ENCODE results near the gene ITPKB.

The ITPKB gene

DNA sequence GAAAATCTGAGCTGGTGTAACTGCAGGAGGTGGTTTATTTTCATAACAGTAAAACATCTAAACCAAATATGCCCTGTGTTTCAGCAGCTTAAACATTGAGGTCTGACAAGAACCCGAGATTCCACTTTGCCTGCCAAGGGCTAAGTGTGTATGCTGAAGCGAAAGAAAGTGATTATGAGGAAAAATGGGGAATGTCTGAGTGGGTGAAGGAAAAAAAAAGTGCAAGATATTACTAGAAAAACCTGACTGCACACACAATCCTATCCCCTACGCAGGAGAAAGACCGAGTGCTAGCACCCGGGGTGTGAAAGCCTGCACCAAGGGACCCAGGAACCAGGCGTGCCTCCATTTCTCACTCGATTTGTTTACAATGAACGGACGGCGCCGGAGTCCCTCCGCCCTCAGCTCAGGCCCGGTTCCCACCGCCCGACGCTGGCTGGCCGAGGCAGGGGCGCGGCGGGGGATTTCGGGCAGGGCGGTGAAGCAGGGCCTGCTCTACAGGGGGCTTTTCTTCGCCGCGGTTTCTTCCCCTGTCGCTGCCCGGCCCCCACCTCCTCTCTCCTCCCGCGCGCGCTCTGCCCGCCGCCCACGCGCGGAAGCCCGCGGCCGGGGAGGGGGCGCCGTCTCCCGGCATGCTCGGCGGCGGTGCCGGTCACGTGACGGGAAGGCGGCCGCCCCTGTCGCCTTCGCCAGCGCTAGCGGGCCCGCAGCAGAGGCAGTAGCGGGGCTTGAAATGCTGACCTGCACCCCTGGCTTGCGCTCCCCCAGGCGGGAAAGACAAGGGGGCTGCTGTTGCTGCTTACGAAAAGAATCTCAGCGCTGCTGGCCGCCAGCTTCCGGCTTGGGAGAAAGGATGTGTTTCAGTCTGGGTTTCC lies 35.9 kb downstream of the ITPKB start:
- peak; percentile 72 for DNase-seq

DNA sequence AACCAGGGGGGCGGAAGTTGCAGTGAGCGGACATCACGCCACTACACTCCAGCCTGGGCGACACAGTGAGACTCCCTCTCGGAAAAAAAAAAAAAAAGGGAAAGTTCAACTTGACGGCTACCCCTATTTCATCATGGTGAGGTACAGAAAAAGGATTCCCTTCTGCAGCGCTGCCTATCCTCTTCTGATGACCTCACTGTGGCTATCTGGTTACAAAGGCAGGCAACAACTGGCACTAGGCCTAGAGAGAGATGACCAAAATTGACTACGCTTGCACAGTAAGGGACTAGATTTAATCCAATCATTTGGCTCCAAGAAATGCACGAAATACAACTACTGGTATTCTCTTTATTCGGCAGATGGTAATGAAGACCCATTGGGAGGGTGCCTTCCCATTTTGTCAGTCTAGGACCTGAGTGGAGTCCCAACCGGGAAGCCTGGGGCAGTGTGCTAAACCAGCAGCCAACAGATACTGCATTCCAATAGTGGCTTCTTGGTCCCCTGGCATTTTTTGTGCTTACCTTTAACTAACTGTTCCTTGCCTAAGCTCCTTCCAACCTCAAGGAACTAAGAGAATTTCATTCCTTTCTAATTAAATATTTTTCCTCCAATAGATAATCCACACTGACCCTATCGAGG lies 36.6 kb downstream of the ITPKB start:
- peak; percentile 12 for DNase-seq

DNA sequence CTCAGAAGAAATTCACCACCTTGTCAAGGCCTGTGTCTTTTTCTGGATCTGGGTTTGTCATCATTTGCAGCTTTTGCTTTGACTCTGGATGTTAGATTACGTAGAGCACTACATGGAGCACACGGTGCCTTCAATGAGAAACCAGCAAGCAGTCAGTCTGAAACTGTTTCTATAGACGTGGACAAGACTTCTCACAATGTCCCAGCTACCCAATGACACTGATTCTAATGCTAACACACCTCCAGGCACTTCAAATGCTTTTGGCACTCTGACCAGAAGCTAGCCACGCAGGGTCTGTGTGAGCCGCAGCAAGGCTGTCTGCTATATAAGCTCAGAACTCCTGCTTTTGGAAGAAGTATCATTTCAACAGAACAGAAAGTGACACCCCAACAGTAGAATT lies 38.2 kb downstream of the ITPKB start:
- no peak for DNase-seq

DNA sequence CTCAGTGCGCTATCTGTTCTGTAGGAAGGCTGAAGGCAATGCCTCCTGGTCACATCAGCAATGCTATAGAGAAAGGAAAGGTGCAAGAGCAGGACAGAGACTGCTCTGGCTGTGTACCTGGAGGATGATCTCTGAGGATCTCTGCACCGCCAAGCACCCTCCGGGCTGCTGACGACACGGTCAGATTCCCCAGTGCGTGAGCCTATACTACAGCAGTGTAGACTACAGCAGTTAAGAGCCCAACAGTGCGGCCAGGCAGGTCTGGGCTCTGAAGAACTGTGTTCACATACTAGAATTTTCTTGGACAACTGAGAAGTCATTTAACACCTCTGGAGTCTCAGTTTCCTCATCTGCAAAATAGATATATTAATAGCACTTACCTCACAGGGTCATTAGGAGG lies 39.9 kb downstream of the ITPKB start:
- no peak for DNase-seq

DNA sequence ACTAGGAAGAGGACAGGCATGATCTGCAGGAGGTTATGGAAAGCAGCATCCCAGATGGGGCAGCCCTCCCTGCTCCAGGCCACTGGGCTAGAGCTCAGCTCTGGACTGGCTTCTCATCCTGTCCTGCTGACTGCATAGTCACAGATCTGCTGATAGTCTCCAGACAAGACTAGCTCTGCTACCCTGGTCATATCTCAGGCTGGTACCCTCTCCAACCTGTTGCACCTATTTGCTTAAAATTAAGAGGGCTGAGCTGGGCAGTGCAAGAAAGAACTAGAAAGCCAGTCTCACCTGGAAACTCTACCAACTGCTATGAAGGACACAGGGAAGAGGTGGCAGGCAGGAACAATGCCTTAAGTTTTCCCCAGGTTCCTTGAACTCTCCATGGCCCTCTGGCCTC lies 40.4 kb downstream of the ITPKB start:
- DNase-seq, result no peak

DNA sequence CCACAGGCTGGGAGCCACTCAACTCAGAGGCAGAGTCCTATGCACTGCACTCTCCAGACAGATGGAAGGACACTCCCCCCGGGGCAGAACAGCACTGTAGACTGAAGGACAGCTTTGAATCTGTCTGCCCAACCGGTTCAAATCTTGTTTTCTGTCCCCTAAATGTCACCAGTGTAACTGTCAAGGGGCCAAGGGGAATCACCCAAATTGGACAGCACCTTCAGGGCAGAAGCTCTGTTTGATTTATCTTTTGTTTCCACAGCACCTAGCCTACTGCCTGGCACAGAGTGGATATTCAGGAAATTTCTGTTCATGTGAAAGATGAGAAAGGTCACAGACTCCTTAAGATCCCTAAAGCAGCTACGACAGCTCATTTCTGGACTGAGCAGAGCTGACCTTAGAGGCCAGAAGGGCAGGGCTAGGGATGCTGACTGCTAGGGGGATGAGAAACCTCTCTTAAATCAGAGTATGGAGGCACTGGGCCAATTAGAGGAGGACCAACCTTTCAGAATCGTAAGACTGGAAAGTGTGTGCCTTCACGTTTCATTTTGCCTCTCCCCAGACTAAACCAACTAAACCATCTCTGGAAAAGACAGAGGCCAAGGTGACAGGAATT lies 41.0 kb downstream of the ITPKB start:
- DNase-seq, result no peak

DNA sequence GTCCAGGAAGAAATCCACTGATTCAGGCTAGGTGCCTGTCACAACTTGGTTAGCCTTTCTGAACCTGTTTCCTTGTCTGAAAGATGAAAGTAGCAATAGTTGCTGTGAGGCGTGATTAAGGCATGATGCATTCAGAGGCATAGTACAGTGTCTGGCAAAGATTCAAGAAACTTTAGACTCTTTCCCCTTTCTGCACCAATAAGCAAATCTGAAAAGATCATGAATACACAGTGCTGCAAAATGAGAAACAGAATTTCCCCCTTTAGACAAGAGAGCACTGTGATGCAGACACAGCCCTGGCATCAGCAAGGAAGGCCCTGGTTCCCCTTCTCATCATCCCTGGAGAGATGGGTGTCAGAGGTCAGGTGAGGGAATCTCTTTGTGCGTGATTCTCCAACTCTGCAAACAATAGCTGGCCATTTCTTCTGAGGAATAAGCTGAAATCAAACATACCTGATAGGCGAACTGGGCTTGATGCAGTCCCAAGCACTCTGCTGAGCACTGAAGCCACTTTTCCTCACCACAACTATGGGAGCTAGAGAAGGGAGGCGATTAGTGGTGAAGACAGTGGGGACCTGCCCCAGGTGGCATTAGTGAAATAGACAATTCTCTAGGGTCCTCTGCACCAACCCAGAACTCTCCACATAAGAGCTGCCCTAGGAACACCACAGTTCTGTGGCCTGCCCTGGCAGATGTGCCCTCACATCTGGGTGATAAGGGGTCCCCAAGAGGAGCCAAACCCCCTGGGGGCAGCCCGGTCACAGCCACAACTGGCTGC lies 41.7 kb downstream of the ITPKB start:
- DNase-seq, result peak; percentile 39

DNA sequence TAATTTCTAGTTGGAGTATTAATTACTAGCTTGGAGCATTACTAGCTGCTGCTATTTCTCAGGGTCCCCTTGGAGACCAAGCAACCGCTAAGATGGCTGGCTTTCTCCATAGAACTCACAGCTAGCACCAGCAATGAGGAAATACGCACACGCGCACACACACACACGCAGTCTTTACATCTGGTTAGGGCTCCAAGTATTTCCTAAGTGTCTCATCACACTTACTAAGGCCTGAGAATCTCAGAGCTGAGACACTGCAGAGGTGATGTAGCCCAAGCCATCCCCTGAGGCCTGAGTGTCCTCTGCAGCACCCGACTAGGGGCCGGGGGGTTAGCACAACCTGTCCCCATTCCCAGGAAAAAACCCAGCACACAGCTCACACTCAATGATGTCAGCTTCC lies 42.5 kb downstream of the ITPKB start:
- peak; percentile 13 for DNase-seq

DNA sequence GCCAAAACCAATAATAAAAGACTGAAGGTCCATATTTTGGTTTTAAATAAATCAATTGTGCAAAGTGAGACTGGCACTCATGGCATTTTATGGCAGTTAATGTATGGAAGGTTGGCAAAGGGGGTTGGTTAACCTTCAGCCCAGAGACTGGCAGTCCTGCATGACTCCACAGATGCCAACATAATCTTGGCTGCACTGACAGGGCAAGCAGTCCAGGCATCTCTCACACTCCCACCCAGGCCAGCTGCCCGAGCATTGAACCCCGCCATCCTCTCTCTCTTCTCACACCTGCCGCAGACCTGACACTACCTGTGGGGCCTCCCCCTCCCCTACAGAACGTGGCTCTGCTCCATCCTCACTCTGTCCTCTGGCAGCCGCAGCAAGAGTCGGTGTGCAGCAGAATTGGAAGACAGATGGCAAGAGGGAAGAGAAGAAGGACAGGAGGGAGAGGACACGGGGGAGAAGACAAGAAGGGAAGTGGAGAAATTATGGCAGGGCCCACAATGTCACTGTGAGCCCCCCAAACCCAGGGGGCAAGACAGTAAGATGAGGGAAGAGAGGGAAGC lies 43.7 kb downstream of the ITPKB start:
- DNase-seq, result no peak

DNA sequence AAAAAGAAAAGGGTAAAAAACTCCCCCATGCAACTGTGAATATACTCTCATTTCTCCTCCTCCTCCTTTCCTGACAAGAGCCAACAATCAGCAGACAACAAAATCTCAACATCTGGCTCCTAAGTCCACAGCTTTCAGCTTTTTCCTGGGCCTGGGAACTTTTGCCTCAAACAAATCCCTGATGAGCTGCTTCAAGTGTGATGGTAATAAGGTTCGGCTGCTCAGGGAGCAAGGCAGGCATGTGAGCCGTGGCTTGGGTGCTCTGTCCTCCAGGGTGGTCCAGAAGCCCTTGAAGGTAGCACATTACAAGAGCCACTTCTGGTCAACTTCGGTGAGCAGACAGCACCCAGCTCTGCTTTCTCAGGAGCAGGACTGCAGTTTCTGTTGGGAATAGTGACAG lies 46.3 kb downstream of the ITPKB start:
- DNase-seq, result no peak

DNA sequence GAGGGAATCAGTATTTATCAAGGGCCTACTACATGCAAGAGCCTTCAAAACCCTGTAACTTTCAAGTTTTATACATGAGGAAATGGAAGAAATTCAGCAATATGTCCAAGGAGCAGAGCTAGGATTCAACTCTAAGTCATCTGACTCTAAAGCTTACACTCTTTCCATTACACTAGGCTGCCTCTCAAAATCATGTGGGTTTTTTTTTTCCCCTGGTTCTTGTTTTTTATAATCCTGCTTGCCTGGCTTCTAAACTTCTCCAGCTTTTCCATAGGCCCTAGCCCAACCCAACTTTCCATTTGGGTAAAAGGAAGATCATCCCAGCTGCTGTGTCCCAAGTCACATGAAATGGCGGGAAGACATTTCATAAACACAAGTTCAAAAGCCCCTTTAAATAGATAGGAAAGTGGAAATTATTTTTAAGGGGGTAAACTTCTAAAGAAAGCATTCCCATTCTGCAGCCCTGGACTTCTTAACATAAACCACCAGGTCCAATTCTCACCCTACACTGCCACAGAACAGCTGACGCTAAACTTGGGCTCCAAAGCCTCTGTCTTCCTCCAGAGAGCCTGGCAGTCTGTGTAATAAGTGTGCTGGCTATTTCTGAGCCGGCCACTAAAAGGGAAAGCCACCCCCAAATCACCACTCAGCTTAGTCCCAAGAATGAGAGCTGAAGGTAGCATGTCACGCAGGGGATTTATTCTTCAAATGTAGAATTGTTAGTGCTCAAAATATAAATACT lies 46.9 kb downstream of the ITPKB start:
- no peak for DNase-seq

DNA sequence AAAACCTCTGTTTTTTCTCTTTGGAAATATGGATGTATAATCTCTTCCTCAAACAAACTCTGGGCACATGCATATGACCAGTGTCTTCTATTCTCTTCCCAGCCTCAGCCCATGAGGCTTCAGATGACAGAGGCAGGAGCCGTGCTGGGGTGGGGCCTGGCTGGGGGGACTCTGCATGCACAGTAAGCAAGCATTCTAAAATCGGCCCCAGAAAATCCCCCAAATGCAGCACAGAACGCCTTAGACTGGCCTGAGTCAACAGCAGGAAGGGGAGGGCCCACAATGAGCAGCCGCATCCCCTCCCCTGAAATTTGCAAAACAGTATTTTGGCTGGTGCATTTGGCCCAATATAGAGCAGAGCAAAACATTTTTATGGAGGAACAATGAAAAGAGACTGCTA lies 47.8 kb downstream of the ITPKB start:
- DNase-seq, result no peak

DNA sequence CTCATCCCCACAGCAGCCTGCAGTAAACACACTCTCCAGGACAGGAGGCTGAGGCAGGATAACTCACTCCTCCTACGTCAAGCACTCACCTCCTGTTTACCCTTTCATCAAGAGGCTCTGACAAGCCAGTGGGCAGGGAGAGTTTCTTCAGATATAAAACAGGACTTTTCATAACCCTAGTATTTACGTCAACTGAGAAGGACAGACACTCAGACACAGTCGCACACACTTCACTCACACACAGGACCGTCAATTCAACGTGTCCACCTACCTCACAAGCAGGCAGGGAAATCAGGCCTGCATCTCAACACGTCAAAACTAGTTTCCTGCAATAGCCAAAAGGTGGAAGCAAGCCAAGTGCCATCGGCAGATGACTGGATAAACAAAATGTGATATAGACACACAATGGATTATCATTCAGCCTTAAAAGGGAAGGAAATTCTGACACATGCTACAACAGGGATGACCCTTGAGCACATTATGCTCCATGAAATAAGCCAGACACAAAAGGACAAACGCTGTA lies 48.6 kb downstream of the ITPKB start:
- no peak for DNase-seq

DNA sequence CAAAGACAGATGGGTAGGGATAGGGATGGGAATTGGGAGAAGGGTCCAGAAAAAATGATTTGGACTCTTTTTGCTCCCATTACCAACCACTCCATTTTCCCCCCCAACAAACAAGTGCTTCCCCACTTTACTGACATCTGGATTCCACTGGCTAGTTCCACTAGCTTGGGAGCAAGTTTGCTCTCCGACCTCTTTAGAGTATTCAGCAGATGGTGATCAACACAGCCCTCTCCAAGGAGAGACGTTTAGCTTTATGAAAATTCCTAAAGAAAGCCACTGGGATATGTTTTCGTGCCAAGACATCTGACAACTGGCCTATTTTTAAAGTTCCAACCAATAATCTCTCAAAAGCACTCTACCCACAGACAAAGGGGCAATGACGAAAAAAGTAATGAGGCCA lies 50.3 kb downstream of the ITPKB start:
- peak; percentile 12 for DNase-seq

DNA sequence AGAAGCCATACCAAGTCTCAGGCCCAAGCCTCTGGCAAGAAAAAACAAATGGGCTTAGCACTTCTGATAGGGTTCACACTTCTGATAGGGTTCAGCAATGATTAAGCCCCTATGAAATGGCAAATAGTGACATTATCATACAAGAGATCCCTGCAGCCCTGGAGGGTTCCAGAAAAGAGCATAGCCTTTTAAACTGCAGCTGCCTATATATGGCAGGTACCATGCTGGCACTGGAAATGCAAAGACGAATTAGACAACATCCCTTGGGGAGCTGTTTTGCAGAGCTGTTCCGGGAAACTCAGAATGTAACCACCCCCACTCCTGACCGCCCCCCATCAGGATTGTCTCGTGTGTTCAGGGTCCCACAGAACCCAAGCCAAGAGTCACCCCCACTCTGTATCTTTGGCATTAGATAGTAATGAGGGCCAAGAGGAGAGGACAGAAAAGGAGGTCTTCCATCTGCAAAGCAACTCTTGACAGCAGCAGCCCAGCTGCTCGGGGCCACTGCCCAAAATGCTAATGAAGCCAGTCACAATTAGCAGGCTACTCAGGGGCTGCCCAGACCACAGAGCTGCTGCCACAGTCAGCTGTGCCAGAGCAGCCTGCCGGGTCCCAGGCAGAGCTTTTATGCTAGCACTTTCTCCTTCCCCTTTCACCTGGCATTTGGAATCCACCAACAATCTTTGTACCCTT lies 50.9 kb downstream of the ITPKB start:
- DNase-seq, result no peak

DNA sequence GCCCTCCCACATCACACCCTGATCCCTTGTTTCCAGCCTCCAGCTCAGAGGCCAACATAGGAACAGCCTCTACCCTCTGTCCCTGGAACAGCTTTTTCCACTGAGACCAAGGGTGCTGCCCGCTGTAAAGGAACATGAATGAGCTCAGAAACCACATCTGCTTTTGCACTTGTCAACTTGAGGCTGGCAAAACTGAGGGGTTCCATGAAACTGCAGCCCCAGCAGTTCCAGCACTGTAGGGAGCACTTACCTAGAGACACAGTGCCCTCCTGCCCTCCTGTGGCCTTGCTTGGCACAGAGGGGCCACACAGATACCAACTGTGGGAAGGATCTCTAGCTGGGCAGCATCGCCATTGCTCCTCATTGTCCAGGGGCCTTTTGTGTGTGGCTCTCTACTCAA lies 51.7 kb downstream of the ITPKB start:
- no peak for DNase-seq

DNA sequence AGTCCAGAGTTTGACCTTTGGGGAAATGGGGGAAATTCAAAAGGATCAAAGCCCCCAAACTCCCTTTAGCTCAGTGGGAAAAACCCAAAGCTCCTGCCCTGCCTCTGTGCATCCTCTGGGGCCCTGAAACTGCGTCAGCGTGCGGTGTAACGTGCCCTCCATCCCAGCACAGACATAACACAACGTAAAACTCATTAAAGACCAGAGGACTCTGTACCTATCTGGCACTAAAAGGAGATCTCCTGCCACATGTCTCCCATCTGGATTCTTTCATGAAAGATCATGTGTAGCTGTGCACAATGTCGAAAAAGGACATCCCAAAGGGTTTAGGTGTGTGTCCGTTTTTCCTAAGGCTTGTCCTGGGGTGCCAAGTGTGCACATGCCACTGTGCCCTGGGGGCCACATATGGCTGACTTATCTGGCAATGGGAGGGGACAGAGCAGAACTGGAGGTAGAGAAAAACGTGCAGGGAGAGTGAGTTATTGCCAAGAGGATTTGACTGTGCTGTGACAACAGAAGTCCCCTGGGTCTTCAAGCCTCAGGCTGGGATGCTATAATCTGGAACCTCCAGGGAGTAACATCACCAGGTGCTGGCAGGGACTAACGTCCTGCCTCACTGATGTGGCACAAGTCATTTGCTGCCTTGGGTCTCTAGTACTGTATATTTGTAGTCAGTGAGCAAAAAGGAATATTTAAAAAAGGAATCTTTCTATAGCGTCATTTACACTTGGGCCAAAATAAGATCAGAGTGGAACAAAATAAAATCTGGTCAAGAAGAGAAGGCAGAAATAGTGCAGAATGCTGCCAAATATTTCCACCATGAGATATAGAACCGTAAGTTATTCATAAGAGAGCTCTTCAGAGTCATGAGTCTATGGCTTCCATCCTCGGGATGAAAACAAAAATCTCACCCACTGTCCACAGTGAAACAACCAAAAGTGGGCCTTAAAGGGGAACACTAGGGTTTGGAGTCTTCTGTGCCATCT lies 52.3 kb downstream of the ITPKB start:
- no peak for DNase-seq

DNA sequence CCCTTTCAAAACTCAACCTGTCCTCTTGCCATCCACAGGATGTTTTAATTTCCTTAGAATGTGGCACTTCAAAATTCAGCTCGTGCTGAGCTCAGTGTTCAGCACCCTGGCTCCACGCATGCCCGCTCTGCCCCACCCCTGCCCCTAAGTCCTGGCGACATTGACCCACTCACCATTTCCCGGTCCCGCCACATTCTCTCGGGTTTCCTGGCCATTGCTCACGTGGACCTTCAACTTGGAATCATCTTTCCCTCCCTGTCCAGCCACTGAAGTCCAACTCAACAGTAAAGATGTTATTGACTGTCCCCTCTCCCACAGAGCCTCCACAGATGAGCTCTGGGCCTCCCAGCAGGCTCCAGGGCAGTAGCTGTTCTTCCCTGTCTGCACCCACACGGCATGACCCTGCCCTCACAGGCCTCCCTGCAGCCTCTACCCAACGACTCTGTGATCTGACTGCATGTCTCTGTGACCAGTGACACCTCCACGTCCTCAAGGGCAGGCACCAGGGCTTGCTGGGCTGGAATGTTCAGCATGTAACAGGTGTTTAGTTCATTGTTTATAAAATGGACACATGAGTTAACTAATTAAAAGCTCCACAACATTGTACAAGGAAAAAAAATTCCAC lies 53.8 kb downstream of the ITPKB start:
- no peak for DNase-seq

DNA sequence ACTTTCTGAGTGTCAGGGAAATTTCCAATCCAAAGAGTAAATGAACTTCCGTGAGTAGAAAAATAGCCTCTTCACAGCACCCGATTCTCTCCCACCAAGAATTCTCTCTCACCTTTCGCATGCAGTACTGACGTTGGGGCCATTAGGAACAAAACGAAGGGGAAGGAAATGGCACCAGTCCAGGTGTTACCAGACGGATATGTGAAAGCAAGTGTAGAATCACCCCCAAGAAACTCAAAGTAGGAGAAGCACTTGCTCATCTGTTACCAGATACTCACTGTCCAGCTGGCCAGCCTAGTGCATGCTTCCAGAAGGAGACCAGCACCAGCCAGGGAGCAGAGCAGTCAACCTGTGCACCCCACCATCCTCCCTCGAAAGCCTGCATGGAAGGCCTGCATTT lies 55.1 kb downstream of the ITPKB start:
- no peak for DNase-seq
